GM18511 (cell line): Measurements from ENCODE around the gene METAP1.
"Not testable (repeated sequence)": the region's sequence is repeated elsewhere in the genome, so short reads cannot be mapped to it uniquely, and the experiment has no call there.

Experiments
- ATAC-seq: cut with Tn5 transposase; IDR thresholded peaks from one replicate; pipeline ENCODE4 v1.9.1; 2021; ENCODE audit warnings: mild to moderate bottlenecking, moderate library complexity; ENCODE audit not compliant: unreplicated experiment

The METAP1 gene

DNA sequence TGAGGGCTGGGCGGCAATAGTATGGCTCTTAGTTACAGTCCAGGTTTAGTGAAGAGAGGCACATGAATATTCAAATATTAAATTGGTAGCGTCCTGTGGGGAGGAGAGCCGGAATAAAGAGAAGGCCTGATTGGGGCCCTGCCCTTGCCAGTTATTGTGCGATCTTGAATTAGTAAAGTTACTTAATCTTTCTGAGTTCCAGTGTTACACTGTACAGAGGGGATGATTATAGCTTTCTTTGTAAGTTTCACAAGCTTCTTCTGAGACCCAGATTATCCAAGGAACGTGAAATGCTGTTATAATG, 1.2 kb downstream of the METAP1 start:
- no peak for ATAC-seq

- no peak for ATAC-seq
These were observed 1.6 kb downstream of the METAP1 start for GRCh38 chr4:98997166-98997565.

DNA sequence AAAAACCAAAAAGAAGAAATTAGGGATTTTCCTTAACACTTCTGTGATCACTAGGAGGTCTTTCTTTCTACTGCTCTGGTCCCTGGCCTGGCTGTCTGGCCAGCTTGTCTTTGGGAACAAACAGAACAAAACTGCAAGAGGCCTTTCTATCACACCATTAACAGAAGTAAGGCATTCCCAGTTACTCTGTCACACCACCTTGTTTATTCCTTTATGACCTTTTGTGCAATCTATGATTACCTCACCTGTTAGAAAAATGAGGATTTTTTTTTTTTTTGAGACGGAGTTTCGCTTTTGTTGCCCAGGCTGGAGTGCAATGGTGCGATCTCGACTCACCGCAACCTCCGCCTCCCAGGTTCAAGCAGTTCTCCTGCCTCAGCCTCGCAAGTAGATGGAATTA, 3.0 kb downstream of the METAP1 start:
- ATAC-seq = no peak

DNA sequence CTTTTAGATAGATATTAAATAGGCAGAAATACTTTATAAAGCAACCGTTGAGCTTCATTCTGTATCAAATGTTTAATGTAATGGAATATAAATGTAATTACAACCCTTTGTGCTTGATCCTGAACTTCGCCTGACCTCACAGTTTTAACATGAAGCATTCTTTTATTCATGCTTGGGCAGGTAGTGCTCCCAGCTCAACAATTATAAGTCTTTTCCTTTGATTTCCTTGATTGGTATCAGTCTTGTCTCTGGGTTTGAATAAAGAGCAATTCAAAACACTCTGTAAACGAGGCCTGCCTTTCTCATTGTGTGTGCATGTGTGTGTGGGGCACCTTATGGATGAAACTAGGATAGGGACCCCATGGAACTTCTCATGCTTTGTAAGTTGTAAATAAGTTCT, 6.8 kb downstream of the METAP1 start:
- ATAC-seq = no peak

- no peak for ATAC-seq
These were observed 12.5 kb downstream of the METAP1 start for GRCh38 chr4:99008051-99008450.

- ATAC-seq = no peak
These were observed 16.4 kb downstream of the METAP1 start for GRCh38 chr4:99011910-99012309.

GRCh38 chr4:99013402-99013843, 17.9 kb downstream of the METAP1 start:
- ATAC-seq = no peak

DNA sequence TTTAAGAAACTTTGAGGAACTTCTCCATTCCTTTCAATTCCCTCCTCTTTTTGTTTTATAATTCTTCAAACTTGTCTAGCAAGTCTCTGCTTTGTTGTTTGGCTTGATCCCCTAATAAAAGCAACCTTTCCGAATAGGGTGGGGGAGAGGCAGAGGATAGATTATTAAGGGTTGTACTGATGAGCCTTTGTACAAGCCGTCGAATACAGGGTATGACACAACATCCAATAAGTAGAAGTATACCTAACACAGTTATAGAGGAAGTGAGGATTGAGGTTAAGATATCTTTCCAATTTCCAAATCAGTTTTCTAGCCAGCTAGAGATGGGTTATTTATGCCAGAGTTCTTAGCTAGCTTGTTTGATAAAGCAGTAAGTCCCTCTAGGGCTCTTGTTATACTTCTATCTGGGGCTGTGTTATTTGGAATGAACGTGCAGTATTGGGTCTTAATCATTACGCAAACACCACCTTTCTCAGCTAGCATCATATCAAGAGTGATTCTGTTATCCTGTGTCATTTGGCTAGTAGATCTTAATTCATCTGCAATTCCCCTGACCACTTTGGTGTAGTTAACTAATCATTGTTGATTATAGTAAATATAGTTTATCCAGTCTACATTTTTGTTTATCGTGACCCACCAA, 18.5 kb downstream of the METAP1 start:
- ATAC-seq = no peak

GRCh38 chr4:99021386-99021785, 25.9 kb downstream of the METAP1 start:
- ATAC-seq = no peak

DNA sequence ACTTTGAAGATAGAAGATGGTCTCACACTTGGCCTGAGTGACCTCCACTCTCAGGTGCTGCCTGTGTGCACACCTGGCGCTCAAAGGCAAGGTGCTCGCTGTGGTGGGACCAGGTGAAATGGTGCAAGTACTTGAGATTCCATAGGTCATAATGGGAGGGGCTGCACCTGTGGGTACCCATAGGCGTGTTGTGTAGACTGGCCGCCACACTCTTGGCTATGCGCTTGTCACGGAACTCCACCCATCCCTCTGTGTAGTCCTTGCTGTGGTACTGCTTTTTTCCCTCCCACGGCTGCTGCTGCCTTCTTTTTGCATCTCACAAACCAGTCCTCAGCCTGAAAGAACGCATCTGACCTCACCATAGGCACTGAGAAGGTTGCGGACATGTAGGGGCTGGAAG, 27.0 kb downstream of the METAP1 start:
- no peak for ATAC-seq

GRCh38 chr4:99023800-99024251, 28.3 kb downstream of the METAP1 start:
- not testable (repeated sequence) for ATAC-seq

GRCh38 chr4:99024481-99025275, 29.2 kb downstream of the METAP1 start:
- no peak for ATAC-seq

DNA sequence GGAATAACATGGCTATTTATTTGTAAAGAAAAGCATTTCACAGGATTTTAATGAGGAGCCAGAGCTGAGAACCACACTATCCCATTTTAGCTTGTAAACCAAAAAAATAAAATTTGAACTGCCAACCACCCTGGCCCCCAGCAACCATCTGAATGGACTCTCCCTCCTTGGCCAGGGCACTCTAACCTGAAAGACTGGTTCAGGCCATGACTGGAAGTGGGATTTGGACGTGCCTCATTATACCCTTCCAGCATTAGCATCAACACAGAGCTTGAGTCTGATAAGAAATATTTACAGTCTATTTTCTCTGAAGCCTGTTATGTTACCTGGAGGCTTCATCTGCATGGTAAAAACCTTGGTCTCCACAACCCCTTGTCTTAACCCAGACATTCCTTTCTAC, 30.0 kb downstream of the METAP1 start:
- ATAC-seq = no peak

DNA sequence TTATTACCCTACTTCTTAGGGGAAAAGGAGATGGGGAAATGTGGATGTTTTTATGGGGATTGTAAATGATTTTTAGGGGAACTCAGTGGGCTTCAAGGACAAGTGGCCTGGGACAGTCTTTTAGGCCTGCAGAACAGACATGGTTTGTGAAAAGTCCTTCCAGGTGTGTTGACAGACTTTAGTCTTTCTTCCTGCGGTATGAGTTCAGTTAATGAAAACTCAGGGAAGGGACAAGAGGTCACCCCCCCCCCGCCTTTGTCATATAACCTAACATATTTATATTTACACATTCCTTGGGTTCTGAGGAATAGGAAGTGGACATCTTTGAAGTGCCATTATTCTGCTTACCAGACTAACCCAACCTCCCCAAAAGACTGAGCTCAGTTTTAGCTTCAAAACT, 31.8 kb downstream of the METAP1 start:
- no peak for ATAC-seq

- peak; percentile 64 for ATAC-seq
These were observed 32.7 kb downstream of the METAP1 start for GRCh38 chr4:99028187-99028586.

DNA sequence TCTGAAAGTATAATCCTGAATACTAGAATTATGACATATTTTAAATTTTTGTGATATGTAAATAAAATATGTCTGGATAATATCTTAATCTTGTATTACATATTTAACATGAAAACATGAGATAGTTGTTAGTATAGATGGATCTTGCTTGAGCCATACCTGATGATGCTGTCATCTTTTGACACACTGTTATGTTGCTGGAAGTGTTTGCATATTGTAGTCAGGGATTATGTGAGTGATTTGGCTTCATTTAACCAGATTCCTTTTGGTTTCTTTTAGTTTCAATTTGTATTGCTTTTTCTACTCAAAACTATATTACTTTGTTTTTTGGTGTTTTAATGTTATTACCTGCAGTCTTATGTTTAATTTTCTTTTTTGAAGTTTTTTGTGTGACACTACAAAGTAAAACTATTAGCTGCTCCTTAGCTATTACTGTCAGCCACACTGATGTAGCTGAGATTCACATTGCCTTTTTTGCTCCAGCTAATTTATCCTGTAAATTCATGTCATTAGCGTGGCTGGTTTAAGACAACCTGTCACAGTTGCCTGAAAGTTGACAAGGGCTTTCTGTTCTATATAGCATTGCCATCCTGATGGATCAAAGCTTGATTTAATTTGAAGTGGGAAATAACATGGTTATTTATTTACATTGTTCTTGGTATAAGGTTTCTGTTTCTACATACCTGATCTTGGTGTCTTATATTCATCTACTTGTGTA, 33.7 kb downstream of the METAP1 start:
- ATAC-seq = peak; percentile 73

DNA sequence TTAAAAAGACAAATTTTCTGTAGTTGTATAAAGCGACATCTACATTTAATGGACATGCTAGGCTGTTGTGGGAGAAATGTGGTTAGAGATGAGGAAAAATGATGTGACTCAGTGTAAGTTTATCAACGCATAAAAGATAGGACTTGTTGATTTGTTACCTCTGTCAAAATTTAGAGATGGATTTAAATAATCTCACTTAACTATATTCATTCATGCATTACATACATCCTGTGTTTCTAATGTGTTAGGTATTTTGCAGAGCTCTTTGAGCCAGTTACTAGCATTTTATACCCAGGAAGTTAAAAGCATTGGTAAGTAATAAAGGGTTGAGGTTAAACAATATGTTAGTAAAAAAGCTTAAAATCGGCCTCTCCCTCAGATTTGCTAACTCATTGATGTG, 34.3 kb downstream of the METAP1 start:
- no peak for ATAC-seq

DNA sequence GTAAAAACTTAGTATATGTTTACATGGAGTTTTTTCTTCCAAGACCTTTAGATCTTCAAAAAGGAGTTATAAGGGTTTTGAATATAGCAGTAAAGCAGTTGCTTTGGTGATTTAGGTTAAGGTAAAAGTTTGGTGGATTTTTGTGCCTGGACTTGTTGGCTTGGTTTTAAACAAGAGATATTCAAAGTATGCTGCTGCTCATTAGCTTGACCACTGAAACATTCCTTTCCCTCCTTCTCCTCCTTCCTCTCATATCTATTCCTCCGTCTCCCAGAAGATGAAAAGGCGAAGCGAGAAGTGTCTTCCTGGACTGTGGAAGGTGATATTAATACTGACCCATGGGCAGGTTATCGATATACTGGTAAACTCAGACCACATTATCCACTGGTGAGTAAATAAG, 38.4 kb downstream of the METAP1 start:
- no peak for ATAC-seq

- no peak for ATAC-seq
These were observed 42.7 kb downstream of the METAP1 start for GRCh38 chr4:99038213-99038612.

- ATAC-seq = no peak
These were observed 47.8 kb downstream of the METAP1 start for GRCh38 chr4:99043346-99043745.

DNA sequence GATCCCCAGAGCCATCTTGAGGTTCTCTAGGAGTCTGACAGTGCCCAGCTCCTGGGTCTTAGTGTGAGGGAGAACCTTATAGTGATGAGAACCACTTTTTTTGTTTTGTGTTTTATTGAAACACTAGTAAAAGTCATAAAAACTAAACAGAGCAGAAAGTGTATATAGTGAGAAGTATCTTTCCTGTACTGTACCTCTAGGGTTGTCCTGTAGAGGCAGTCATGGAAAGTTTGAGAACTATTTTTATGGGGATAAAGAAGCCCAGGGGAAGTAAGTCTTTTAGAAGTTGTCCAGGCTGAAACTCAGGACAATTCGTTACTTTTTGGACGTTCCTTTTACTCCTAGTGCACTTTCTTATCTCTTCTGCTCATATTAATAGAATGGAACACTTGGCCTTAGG, 52.2 kb downstream of the METAP1 start:
- ATAC-seq = no peak

DNA sequence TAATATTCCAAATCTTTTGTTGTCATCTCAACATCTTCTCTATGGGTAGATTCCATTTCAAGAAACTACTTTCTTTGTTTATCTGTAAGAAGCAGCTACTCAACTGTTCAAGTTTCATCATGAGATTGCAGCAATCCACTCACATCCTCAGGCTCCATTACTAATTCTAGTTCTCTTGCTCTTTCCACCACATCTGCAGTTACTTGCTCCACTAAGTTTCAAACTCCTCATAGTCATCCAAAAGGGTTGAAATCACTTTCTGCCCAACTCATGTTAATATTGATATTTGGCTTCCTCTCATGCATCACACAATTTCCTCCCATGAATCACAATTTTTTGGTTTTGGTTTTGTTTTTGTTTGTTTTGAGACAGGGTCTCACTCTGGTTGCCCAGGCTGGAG, 57.4 kb downstream of the METAP1 start:
- no peak for ATAC-seq
